ENCODE measurements around the gene METTL6.
A peak's percentile ranks its signal among the peaks of the same experiment; 100 is the strongest.

Gene METTL6

DNA sequence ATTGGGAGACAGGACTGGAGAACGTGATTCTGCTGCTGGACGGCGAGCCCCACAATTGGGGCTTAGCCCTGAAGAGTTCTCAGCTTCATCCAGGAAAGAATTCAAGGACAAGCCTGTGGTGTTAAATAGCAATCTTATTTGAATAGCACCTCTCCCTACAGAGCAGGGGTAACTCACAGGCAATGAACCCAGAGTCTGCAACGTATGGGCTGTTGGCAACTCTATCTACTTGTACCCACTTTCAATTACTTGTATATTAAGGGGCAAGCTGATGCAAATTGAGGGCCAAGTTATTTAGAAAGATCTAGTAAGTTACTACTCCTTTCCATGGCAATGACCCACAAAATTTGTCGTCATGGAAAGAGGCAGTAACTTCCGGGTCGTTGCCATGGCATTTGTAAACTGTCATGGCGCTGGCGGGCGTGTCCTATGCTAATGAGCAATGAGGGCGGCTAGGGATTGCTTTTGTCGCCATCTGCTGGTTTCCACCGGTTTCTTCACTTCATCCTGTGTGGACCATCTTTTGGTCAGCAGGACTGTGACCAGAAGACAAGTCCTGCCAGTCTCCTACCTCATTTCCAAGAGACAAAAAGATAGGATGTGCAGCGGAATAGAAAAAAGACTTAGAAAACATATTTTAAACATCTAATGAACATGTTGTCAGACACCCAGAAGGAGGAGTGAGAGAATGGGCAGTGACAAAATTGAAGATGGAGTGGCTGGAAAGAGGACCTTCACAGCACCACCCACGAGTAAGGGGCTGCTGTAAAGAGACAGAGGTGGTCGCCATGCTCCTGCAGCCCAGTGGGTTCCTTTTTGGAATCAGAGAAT lies 49.2 kb downstream of the METTL6 start:
- H3K27ac ChIP-seq (ENCODE audit: low read depth, low read length, poor library complexity, severe bottlenecking), result peak overlapping the region; percentile 66
- H3K79me2 ChIP-seq (ENCODE audit: insufficient read depth, low read length), result no peaks in the 10 kb centered on the region
- H3K4me3 ChIP-seq (ENCODE audit: low read depth, low read length, poor library complexity, severe bottlenecking), result peak overlapping the region; percentile 42
- no peaks in the 10 kb centered on the region for H3K27me3 ChIP-seq (ENCODE audit: insufficient read depth, low read length)
- no peaks in the 10 kb centered on the region for H4K20me1 ChIP-seq (ENCODE audit: insufficient read depth, low read length)
- peaks cover 9% of the 10 kb centered on the region for H3K4me1 ChIP-seq (ENCODE audit: insufficient read depth, low read length, severe bottlenecking)
- H3F3A ChIP-seq (ENCODE audit: insufficient read depth, low read length), result no peaks in the 10 kb centered on the region
- H3K36me3 ChIP-seq (ENCODE audit: insufficient read depth, low read length), result no peaks in the 10 kb centered on the region
- H3K9me2 ChIP-seq (ENCODE audit: low read depth, low read length), result no peaks in the 10 kb centered on the region
- H2AFZ ChIP-seq (ENCODE audit: low read length), result peak overlapping the region; percentile 99
- no peaks in the 10 kb centered on the region for H3K9me3 ChIP-seq (ENCODE audit: low read length)
- peak overlapping the region; percentile 32; the same call in 1 of the 2 replicates for H3K9ac ChIP-seq (ENCODE audit: low read length)
- H3K4me2 ChIP-seq (ENCODE audit: low read length), result peak overlapping the region; percentile 55
- TF ChIP-seq, protein P1, sequence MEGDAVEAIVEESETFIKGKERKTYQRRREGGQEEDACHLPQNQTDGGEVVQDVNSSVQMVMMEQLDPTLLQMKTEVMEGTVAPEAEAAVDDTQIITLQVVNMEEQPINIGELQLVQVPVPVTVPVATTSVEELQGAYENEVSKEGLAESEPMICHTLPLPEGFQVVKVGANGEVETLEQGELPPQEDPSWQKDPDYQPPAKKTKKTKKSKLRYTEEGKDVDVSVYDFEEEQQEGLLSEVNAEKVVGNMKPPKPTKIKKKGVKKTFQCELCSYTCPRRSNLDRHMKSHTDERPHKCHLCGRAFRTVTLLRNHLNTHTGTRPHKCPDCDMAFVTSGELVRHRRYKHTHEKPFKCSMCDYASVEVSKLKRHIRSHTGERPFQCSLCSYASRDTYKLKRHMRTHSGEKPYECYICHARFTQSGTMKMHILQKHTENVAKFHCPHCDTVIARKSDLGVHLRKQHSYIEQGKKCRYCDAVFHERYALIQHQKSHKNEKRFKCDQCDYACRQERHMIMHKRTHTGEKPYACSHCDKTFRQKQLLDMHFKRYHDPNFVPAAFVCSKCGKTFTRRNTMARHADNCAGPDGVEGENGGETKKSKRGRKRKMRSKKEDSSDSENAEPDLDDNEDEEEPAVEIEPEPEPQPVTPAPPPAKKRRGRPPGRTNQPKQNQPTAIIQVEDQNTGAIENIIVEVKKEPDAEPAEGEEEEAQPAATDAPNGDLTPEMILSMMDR (IDR thresholded peaks at IDR 0.05; ENCODE audit: low read length), result peak; percentile 91
- TF ChIP-seq EZH2 (IDR thresholded peaks at IDR 0.05; ENCODE audit: borderline replicate concordance, low read length), result no peak

DNA sequence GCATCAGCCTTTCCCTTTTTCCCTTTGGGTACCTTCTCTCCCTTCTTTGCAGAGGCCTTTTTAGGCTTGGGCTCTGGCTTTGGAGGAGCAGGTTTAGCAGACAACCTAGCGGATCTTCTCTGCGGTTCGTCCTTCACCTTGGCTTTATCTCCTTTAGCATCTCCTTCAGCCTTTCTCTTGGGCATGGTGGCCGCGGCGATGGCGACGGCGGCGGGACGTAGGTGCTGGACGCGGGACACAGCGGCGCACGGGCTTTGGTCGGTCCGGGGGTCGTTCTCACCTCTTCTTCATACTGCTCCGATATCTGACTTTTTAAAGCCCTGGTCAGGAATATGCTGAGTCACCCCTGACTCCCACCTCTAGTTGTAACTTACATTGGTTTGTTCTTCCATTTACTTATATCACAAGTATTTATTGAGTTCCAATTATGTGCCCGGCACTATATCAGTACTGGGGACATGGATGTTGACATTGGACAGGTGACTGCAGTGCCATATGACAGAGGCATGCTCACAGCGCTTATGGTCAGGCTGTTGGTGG lies 51.8 kb downstream of the METTL6 start:
- Histone ChIP-seq H4K20me1 (ENCODE audit: insufficient read depth, low read length) (no peaks in the 10 kb centered on the region), H2AFZ (ENCODE audit: low read length) (no peak overlapping the region), H3K27me3 (ENCODE audit: insufficient read depth, low read length) (no peaks in the 10 kb centered on the region), H3K4me3 (ENCODE audit: low read depth, low read length, poor library complexity, severe bottlenecking) (no peak overlapping the region), H3F3A (ENCODE audit: insufficient read depth, low read length) (no peaks in the 10 kb centered on the region), H3K27ac (ENCODE audit: low read depth, low read length, poor library complexity, severe bottlenecking) (no peak overlapping the region), H3K9me2 (ENCODE audit: low read depth, low read length) (no peaks in the 10 kb centered on the region), H3K4me2 (ENCODE audit: low read length) (no peak overlapping the region), H3K4me1 (ENCODE audit: insufficient read depth, low read length, severe bottlenecking) (peaks cover 9% of the 10 kb centered on the region), H3K9ac (ENCODE audit: low read length) (no peak overlapping the region), H3K79me2 (ENCODE audit: insufficient read depth, low read length) (no peaks in the 10 kb centered on the region), H3K9me3 (ENCODE audit: low read length) (no peaks in the 10 kb centered on the region), H3K36me3 (ENCODE audit: insufficient read depth, low read length) (no peaks in the 10 kb centered on the region)
- TF ChIP-seq, protein P1 (IDR thresholded peaks at IDR 0.05; ENCODE audit: low read length), result no peak
- TF ChIP-seq EZH2 (IDR thresholded peaks at IDR 0.05; ENCODE audit: borderline replicate concordance, low read length), result no peak

DNA sequence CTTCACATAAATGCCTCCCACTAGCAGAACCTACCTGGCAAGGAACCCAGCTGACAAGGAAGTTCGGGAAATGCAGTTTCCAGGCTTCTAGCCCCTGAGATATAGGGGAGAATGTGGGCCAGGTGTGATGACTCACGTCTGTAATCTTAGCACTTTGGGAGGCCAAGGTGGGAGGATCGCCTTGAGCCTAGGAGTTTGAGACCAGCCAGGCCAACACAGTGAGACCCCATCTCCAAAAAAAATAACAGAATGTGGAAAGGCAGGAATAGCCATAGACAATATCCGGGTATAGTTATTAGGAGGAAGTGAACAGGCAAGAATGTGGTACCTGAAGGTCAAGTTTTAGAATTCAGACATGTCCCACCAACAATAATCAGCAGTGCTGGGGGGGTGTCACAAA lies 54.4 kb downstream of the METTL6 start:
- H3K79me2 ChIP-seq (ENCODE audit: insufficient read depth, low read length), result no peaks in the 10 kb centered on the region
- H3K27ac ChIP-seq (ENCODE audit: low read depth, low read length, poor library complexity, severe bottlenecking), result no peak overlapping the region
- no peak overlapping the region for H2AFZ ChIP-seq (ENCODE audit: low read length)
- no peaks in the 10 kb centered on the region for H3K27me3 ChIP-seq (ENCODE audit: insufficient read depth, low read length)
- no peak overlapping the region for H3K9ac ChIP-seq (ENCODE audit: low read length)
- H3F3A ChIP-seq (ENCODE audit: insufficient read depth, low read length), result no peaks in the 10 kb centered on the region
- no peaks in the 10 kb centered on the region for H3K36me3 ChIP-seq (ENCODE audit: insufficient read depth, low read length)
- H3K4me1 ChIP-seq (ENCODE audit: insufficient read depth, low read length, severe bottlenecking), result peaks cover 4% of the 10 kb centered on the region
- H4K20me1 ChIP-seq (ENCODE audit: insufficient read depth, low read length), result no peaks in the 10 kb centered on the region
- no peak for TF ChIP-seq EZH2 (IDR thresholded peaks at IDR 0.05; ENCODE audit: borderline replicate concordance, low read length)
- TF ChIP-seq, protein P1 (IDR thresholded peaks at IDR 0.05; ENCODE audit: low read length), result no peak
- H3K4me3 ChIP-seq (ENCODE audit: low read depth, low read length, poor library complexity, severe bottlenecking), result no peak overlapping the region
- H3K4me2 ChIP-seq (ENCODE audit: low read length), result no peak overlapping the region
- H3K9me2 ChIP-seq (ENCODE audit: low read depth, low read length), result no peaks in the 10 kb centered on the region
- H3K9me3 ChIP-seq (ENCODE audit: low read length), result no peaks in the 10 kb centered on the region

All from OCI-LY1 (cell line).